ENCODE data around the gene SLC35F5. TPM values are rescaled to one million over a fixed set of nuclear protein-coding genes. Genes with fewer than 3 reads are reported as not detected.
"Not testable (repeated sequence)": the region's sequence is repeated elsewhere in the genome, so short reads cannot be mapped to it uniquely, and the experiment has no call there.

SLC35F5 gene
- total RNA-seq, 1 donor from 2014 or later = 52.0 TPM

DNA sequence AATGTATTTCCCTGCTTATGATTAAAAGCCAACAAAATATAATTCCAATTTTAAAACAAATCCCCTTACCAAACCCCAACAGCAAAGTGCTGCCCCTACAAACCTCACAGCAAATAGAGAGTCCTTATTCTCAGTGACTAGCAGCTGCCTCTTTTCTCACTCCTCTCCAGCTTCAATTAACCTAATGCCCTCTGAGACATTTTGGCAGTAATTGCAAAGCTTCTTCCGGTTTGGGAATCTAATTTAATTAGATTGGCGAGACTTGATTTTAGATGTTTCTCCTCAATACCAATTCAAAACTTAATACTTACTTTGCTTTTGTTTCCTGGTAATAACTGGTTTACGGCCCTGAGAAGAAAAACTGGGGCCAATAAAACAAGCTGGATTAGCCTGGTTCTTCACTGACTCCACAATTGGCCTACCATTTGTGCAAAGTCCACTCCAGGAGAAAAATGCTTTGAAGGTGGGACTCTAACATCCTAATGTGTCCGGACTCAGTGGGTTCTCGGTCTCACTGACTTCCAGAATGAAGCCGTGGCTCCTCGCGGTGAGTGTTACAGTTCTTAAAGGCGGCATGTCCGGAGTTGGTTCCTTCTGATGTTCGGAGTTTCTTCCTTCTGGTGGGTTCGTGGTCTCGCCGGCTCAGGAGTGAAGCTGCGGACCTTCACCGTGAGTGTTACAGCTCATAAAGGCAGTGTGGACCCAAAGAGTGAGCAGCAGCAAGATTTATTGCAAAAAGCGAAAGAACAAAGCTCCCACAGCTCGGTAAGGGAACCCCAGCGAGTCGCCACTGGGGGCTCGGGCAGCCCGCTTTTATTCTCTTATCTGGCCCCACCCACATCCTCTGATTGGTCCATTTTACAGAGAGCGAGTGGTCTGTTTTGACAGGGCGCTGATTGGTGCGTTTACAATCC lies 52.8 kb downstream of the SLC35F5 start:
- Mint-ChIP-seq H3K9me3 (ENCODE audit: low read depth) (peaks cover 3% of the 10 kb centered on the region), H3K27me3 (no peaks in the 10 kb centered on the region), H3K4me3 (ENCODE audit: low read depth) (no peak overlapping the region), H3K27ac (peak overlapping the region; percentile 49), H3K4me1 (ENCODE audit: low read depth) (peaks cover 5% of the 10 kb centered on the region), H3K36me3 (ENCODE audit: insufficient read depth) (peaks cover 8% of the 10 kb centered on the region)
- no peak for DNase-seq (ENCODE audit: low spot score, unreplicated experiment)
- TF ChIP-seq, protein P1, sequence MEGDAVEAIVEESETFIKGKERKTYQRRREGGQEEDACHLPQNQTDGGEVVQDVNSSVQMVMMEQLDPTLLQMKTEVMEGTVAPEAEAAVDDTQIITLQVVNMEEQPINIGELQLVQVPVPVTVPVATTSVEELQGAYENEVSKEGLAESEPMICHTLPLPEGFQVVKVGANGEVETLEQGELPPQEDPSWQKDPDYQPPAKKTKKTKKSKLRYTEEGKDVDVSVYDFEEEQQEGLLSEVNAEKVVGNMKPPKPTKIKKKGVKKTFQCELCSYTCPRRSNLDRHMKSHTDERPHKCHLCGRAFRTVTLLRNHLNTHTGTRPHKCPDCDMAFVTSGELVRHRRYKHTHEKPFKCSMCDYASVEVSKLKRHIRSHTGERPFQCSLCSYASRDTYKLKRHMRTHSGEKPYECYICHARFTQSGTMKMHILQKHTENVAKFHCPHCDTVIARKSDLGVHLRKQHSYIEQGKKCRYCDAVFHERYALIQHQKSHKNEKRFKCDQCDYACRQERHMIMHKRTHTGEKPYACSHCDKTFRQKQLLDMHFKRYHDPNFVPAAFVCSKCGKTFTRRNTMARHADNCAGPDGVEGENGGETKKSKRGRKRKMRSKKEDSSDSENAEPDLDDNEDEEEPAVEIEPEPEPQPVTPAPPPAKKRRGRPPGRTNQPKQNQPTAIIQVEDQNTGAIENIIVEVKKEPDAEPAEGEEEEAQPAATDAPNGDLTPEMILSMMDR (IDR thresholded peaks at IDR 0.05; ENCODE audit: unreplicated experiment) = no peak

DNA sequence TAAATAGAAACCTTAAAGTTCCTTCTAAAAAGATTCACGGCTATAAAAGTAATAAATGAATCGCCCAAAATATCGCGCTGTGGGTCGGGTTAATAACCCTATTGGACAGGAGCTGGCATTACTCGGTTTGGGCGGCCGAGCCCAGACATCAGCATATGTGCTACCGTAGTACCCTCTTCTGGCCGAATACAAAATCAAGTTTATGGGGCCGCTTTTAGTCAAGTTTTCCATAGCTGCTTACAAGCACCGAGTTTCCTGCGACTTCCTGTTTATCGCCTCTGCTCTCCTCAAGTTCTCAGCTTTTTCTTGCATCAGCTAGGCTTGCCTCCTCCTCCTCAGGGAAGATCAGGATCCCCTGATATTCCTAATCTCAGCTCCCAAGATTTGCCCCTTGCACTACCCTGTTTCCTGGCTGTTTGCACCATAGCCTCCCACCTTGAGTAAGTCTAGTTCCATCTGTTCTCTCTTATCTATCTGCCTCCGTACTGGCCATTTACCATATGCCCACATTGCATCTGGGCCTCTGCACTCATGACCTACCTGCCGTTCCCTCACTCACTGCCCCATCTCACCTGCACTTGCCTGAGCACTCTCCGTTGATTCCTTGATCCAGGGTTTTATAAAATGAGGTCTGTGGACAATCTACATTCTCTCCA lies 56.1 kb downstream of the SLC35F5 start:
- H3K36me3 Mint-ChIP-seq (ENCODE audit: insufficient read depth) = peaks cover 5% of the 10 kb centered on the region
- no peaks in the 10 kb centered on the region for H3K4me1 Mint-ChIP-seq (ENCODE audit: low read depth)
- H3K9me3 Mint-ChIP-seq (ENCODE audit: low read depth) = peaks cover 3% of the 10 kb centered on the region
- H3K27me3 Mint-ChIP-seq = no peaks in the 10 kb centered on the region
- TF ChIP-seq, protein P1 (IDR thresholded peaks at IDR 0.05; ENCODE audit: unreplicated experiment) = no peak
- DNase-seq (ENCODE audit: low spot score, unreplicated experiment) = no peak
- no peak overlapping the region for H3K4me3 Mint-ChIP-seq (ENCODE audit: low read depth)
- no peak overlapping the region for H3K27ac Mint-ChIP-seq

DNA sequence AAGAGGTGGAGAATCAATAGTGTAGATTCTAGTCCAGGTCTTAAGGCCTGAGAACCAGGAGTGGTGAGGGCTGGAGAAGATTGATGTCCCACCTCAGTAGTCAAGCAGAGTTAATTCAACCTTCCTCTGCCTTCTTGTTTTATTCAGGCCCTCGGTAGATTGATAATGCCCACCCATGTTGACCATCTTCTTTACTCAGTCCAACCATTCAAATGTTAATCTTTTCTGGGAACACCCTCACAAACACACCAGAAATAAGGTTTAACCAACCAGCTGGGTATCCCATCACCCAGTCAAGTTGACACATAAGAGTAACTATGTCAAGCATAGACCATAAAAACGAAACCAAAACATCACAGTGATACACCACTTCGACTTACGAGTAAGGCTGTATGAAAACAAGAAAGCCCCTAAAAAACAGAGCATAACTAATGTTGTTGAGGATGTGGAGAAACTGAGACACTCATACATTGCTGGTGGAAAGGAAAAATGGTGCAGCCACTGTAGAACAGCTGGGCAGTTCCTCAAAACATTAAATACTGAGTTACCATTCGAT lies 57.5 kb downstream of the SLC35F5 start:
- no peaks in the 10 kb centered on the region for H3K4me1 Mint-ChIP-seq (ENCODE audit: low read depth)
- peaks cover 3% of the 10 kb centered on the region for H3K9me3 Mint-ChIP-seq (ENCODE audit: low read depth)
- H3K4me3 Mint-ChIP-seq (ENCODE audit: low read depth) = no peak overlapping the region
- TF ChIP-seq, protein P1 (IDR thresholded peaks at IDR 0.05; ENCODE audit: unreplicated experiment) = no peak
- no peak for DNase-seq (ENCODE audit: low spot score, unreplicated experiment)
- H3K27ac Mint-ChIP-seq = no peak overlapping the region
- H3K36me3 Mint-ChIP-seq (ENCODE audit: insufficient read depth) = peaks cover 2% of the 10 kb centered on the region
- H3K27me3 Mint-ChIP-seq = no peaks in the 10 kb centered on the region

DNA sequence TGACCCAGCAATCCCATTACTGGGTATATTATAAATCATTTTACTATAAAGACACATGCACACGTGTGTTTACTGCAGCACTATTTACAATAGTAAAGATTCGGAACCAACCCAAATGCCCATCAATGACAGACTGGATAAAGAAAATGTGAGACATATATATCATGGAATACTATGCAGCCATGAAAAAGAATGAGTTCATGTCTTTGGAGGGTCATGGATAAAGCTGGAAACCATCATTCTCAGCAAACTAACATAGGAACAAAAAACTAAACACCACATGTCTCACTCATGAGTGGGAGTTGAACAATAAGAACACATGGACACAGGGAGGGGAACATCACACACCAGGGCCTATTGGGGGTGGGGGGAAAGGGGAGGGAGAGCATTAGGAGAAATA lies 58.2 kb downstream of the SLC35F5 start:
- not testable (repeated sequence) for H3K36me3 Mint-ChIP-seq (ENCODE audit: insufficient read depth); H3K9me3 Mint-ChIP-seq (ENCODE audit: low read depth); H3K27ac Mint-ChIP-seq; H3K27me3 Mint-ChIP-seq; H3K4me1 Mint-ChIP-seq (ENCODE audit: low read depth); H3K4me3 Mint-ChIP-seq (ENCODE audit: low read depth); DNase-seq (ENCODE audit: low spot score, unreplicated experiment)

DNA sequence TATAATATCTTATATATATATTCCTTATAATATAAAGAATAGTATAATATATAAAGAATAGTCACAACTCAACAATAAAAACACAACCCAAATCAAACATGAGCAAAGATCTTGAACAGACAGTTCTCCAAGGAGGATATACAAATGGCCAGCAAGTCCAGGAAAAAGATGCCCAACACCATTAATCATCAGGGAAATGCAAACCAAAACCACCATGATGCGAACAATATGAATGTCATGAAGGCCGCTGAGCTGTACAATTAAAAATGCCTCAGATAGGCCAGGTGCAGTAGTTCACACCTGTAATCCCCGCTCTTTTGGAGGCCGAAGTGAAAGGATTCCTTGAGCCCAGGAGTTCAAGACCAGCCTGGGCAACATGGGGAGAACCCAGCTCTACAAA lies 58.9 kb downstream of the SLC35F5 start:
- H3K36me3 Mint-ChIP-seq (ENCODE audit: insufficient read depth) = no peaks in the 10 kb centered on the region
- no peaks in the 10 kb centered on the region for H3K4me1 Mint-ChIP-seq (ENCODE audit: low read depth)
- no peak for DNase-seq (ENCODE audit: low spot score, unreplicated experiment)
- peaks cover 3% of the 10 kb centered on the region for H3K9me3 Mint-ChIP-seq (ENCODE audit: low read depth)
- no peak overlapping the region for H3K4me3 Mint-ChIP-seq (ENCODE audit: low read depth)
- H3K27ac Mint-ChIP-seq = no peak overlapping the region
- TF ChIP-seq, protein P1 (IDR thresholded peaks at IDR 0.05; ENCODE audit: unreplicated experiment) = no peak
- no peaks in the 10 kb centered on the region for H3K27me3 Mint-ChIP-seq
